GM19043 (cell line): ENCODE data around the gene RBFA.

ENCODE experiments used
- ATAC-seq: cut with Tn5 transposase; IDR thresholded peaks from one replicate; pipeline ENCODE4 v1.9.1; 2021; ENCODE audit warnings: low read depth; ENCODE audit not compliant: unreplicated experiment

The RBFA gene

GRCh38 chr18:80068571-80069272 lies 34.5 kb downstream of the RBFA start:
- no peak for ATAC-seq

GRCh38 chr18:80070825-80071224 lies 36.6 kb downstream of the RBFA start:
- ATAC-seq, result no peak

- ATAC-seq, result no peak
Measured at GRCh38 chr18:80074183-80074582, 39.9 kb downstream of the RBFA start.

- ATAC-seq, result no peak
Measured at GRCh38 chr18:80074697-80075096, 40.5 kb downstream of the RBFA start.

GRCh38 chr18:80075940-80076339 lies 41.7 kb downstream of the RBFA start:
- ATAC-seq, result no peak

GRCh38 chr18:80076379-80076778 lies 42.1 kb downstream of the RBFA start:
- no peak for ATAC-seq

GRCh38 chr18:80077873-80078272 lies 43.6 kb downstream of the RBFA start:
- ATAC-seq, result no peak
